ENCODE data around the gene TRAM2.

The TRAM2 gene

DNA sequence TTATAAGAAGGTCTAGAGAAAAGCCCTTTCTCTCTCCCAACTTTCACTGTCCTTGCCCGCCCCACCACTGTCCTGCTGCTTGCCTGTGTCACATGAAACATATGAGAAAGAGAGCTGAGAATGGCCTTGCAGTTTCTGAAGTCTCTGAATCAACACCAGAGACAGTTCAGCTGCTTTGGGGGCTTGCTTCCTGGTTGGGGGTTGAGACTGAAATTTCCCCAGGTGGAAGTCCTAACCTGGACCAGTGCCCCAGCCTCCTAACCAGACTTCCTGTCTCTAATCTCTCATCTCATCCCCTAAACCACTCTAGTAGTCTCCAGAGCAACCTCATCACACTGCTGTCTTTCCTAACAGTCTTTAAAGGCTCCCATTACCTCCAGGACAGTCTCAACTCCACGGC is 10.7 kb downstream of the TRAM2 start:
- DNase-seq, result no peak

DNA sequence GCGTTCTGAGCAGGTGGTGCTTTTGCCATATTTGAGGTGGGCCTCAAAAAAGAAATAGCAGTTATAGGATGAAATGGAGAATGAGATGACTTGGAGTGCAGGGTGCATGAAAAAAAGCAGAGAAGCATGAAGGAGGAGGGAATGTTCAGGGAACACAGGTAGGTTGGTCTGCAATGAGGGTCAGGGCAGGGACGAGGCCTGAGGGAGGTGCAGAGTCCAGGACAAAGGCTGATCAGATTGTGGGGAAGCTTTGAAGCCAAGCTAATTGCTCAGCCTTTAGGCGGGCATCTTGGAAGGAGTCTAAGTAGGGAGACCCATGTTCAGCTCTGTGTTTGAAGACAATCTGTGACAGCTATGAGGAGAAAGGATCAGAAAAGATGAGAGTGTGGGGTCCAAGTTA is 12.0 kb downstream of the TRAM2 start:
- no peak for DNase-seq

DNA sequence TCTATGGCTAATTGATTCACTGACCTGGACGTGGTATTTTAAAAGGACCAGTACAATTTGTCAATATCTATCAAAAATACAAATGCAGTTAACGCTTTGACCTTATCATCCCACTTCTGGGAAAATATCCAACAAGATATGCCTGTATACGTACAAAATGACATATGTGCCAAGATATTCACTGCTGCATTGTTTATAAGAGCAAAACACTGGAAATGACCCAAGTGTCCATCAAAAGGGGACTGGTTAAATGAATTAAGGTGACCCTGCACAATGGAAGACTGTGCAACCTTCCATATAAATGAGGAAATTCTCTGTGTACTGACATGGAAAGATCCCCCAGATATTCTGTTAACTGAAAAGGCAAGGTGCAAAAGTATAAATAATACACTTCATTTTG is 13.9 kb downstream of the TRAM2 start:
- no peak for DNase-seq

DNA sequence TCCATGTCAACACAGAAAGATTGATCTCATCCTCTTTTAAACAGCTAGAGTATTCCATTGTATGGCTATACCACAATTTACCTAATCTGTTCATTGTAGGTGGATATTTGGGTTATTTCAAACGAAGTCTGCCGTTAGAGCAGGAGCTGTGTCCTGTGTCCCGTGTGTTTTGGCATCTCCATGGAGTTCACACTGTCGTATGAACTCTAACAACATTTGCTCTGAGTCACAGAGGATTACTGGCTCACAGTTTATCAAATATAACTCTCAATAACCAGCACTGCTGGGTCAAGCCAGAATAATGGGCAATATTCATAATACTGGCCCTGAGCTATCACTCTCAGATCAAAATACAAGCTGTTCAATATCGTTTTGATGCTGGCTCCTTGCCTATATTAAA is 16.4 kb downstream of the TRAM2 start:
- no peak for DNase-seq

DNA sequence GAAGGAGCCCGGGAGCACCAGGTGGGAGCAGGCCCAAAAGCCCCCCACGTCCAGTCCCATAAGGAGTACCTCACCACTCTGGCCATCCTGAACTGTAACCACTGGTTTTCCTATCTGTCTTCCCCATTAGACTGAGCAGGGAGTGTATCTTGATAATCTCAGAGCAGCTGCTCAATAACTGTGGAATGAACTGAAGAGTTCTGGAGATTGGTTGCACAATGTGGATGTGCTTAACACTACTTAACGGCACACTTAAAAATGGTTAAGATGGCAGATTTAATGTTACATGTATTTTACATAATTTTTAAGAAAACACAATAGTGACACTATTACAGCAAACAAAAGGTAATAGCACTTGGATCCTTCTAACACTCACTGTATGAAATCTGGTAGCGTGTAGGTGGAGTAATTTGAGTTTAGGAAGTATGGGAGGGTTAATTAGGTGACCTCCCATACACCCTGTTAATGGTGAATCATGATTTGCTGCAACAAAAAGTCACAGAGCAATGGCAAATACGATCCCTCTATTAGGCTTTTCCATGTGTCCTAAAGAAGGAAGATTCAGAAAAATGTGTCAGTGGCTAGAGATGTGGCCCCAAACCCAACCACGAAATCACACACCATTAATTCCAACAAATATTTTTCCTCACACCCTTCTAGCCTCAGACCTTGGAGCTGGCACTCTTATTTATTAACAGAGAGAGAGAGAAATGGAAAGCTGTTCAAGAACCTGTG is 18.4 kb downstream of the TRAM2 start:
- no peak for DNase-seq

DNA sequence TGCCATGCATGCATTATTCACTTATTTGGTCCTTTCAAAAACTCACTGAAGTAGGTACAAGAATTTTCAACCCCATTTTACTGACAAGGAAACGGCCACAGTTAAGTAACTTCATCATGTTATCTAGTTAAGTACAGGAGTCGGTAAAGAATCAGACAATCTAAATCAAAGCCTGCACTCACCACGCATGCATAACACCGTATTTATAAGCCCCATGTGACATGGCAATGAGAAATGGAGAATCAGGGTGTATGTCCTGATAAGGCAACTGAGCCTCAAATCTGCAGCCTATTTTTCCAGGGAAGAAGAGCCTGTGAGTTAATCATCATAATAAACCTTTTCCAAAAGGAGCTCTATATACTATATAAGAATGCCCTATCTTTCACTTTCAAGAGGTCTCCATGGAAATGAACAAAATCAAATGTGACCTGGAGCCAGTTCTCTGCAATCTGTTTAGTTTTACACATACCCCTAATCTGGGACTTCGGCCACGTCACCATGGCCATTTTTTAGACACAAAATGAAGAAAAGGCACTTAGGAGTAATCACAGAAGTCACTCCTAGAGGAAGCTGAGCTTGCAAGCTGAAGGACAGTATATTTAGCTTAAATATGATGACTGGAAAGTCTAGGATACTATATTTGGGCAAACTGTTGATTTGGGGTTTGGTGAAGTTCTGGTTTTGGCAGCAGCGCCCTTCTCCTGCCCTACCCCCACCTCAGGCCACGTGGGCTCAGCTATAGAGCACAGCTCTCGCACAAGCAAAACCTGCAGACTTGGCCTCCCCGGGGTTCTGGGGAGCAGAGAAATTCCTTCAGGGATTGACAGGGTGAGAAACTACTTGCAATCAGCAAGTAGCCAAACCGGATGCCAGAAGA is 19.2 kb downstream of the TRAM2 start:
- DNase-seq, result no peak

DNA sequence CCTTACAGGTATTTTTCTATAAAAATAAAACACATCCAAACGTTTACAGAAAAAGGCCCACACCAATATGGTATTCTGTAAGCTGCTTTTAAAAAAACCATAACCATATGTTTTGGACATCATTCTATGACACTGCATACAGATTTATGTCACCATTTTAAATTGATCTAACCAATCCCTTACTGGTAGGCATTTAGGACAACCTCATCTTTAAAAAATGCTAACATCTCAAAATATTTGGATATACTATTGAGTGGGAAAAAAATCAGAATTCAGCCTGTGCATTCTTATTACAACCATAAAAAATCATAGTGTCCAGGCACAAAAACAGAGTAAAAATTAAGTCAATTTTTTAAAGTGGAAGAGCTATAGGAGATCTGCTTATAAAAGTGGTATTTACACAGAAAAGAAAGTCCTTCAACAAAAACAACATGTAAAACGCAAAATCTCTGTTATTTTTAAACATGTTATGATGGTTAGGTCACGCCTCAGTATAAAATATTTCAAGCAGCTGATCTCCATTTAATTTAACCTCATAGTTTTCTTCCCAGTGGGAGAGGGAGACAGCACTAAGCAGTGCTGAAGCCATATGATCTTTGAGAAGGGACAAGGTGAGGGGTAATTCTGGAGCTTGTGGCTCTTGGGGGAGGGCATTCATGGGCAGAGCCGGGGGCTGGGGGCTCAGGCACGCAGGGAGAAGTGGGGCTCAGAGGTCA is 21.2 kb downstream of the TRAM2 start:
- no peak for DNase-seq

DNA sequence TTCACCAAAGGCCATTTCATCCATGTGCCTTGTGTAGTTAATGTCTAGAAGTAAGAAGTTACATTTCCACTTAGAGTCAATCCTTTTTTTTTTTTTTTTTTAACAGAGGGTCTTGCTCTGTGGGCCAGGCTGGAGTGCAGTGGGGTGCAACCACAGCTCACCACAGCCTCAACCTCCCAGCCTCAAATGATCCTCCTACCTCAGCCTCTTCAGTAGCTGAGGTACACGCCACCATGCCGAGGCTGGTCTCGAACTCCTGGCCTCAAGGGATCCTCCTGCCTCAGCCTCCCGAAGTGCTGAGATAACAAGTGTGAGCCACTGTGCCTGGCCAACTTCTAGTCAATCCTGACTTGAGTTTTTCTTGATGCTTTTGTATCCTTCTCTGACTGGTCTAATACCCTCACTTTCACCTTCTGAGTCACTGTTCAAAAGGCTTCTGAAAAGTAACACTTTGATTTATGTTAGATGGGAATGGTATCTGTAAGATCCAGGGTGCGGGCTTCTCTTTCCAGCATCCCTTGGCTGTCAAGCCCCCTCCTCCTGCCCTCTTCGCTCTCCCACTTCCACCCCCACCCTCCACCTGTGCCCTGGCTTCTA is 22.1 kb downstream of the TRAM2 start:
- no peak for DNase-seq

DNA sequence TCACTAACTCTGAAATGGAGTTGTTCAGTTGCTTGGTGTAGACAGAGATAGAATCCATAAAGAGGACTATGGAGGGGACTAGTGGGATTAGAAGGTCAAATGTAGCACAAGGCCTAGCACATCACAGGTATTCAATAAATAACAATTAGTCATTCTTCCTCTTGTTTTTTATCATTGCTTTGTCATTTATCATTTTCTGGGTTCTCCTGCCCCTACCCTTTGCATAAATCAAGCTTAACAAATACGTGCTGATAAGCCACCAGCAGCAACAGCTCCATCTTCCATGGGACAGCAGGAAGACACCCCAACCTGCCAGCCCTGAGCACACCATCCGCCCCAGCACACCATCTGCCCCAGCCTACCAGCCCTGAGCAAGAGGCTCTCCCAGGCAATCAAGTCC is 23.1 kb downstream of the TRAM2 start:
- no peak for DNase-seq

DNA sequence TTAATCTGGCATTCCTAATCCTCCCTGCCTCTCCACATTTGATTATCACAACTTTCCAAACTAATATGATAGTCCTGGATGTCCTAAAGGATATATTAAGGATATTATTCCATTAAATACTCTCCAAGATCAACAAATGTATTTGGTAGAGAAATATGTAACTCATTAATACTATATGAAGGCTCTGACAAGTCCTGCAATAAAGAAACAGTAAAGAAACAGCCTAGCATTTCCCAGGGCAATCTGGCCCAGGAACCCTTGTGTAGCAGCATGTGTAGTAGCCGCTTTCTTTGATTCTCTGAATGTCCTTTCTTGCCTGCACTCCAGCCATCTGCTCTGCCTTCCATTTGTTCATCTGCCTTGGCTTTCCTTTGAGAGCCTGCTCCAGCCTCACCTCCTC is 23.7 kb downstream of the TRAM2 start:
- DNase-seq, result no peak

DNA sequence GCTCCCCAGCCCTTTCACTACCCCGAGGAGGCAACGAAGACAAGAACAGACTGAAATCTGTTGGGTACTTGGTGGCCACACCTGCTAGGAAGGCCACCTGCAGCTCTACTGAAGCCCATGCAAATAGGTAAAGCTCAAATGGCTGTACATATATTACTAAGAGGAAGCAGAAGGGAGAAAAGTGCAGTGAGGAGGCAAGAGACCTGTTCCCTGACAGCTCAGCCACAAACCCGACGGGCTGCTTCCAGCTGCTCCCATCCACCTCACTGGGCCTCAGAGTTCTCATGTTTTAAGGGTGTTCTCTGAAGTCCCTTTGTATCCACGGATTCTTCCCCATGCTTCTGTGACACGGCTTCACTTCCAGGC is 24.6 kb downstream of the TRAM2 start:
- no peak for DNase-seq

DNA sequence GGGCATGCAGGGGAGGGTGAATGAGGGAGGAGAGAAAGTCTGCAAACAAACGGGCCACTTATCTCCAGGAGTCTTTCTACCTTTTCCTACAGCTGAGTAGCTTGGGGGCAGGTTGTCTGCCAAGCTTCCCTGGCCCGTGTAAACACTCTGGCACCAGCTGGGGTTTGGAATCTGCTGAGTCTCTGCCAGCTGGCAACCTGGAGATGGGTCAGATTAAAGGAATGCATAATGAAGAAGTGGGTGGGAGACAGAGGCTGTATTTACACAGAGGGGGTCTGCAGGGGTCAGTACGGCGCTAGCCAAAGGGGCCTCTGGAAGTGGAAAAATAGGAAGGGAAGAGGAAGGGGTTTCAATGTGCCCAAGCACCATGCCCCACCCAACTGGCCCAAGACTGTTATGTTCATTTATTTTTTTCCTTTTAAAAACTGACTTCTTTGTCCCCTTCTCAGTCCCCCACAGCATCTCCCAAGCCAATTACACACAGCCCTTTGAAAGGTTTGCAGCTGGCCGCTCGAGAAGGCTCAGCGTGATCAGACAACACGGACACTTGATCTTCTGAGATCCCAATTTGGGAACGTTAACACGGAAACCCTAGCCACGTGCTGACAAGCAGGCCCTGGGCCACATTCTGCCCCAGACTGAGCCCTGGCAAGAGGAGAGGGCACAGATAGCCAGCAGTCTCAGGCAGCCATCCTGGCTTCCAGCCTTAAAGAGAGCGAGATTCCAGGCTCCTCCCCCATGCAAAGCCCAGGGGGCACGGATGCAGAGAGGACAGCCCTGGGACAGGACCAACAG is 25.2 kb downstream of the TRAM2 start:
- DNase-seq, result no peak

DNA sequence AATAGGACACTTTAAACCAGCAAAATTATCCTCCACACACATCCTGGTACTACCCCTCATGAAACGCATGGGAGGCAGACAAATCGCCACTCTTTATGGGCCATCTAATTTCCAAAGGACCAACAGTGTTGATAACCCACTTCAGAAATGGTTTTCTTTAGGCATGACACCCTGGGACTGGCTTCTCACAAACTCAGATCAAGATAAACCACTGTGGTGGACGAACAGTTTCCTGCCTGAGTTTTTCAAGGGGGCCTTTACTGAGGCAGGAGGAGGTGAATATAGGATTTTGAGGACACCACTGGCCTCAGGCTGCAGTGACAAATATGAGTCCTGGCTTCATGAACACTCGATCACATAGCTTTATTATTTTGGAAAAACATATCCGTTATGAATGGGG is 26.0 kb downstream of the TRAM2 start:
- no peak for DNase-seq

DNA sequence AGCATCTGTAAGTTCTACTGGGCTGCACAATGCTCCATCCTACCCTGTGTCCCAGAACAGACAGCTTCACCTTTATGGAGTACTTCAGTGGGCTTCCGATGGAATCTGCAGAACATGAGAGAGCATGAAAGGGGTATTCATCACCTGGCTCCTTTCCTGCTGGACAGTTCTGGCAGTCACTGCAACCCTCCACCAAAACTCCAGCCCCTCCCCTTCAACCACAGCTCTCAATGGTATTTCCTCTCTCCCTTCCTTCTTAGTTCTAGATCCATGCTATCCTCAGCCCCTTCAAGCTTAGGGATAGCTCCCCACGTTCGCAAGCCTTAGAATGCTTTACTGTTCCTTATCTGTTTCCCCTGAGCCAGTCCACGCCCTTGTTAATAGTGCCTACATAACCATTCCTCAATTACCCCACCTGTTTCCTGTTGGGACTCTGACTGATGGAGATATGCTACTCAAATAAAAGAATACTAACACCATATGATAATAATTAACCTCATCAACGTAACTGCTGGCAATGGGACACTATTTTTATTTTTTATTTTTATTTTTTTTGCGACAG is 26.8 kb downstream of the TRAM2 start:
- DNase-seq, result no peak

DNA sequence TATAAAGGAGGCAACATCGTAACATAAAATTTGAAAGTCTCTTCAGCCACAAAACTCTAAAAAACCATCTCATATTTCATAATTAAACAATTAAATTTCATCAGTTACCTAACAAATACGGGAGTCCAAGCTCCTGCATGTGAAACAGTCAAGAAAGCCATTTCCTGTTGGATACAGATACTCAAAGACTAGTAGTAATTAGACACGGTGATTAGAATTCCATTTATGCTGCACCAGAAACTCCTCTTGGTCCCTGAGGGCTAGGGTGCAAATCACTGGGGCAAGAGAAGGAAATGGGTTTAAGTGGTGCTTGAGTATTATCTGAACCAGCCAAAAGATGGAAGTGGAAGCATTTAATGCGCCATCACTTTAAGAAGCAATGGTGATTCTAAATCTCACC is 27.4 kb downstream of the TRAM2 start:
- no peak for DNase-seq

DNA sequence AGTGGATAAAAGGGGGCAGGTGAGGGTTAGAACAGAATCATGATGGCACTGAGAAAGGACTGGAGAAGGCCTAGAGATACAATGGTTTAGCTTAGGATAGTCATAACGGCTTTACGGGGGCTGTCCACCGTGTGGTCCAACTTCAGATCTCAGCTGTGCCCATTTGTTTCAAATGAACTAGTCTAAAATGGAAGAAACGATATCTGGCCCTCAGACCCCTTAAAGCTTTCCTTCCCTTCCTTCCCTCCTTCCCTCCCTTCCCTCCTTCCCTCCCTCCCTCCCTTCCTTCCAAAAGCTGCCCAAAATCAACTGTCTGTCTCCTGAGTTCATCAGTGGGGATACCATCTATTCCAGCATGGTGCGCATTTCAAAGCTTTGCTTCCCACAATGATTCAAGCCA is 27.9 kb downstream of the TRAM2 start:
- DNase-seq, result no peak

DNA sequence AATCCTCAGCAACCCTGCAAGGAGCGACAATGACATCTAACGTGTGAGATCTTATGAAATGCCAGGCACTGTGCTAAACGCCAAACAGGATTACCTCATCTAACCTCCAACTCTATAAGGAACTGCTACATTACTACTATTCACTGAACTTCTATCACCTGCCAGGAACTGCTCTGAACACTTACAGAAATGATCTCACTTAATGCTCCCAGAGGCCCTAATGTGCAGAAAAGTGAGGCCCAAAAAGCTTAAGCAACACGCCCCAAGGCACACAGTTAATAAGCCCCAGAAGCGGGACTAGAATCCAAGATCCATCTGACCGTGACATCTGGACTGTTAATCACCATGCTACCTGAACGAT is 28.5 kb downstream of the TRAM2 start:
- no peak for DNase-seq

DNA sequence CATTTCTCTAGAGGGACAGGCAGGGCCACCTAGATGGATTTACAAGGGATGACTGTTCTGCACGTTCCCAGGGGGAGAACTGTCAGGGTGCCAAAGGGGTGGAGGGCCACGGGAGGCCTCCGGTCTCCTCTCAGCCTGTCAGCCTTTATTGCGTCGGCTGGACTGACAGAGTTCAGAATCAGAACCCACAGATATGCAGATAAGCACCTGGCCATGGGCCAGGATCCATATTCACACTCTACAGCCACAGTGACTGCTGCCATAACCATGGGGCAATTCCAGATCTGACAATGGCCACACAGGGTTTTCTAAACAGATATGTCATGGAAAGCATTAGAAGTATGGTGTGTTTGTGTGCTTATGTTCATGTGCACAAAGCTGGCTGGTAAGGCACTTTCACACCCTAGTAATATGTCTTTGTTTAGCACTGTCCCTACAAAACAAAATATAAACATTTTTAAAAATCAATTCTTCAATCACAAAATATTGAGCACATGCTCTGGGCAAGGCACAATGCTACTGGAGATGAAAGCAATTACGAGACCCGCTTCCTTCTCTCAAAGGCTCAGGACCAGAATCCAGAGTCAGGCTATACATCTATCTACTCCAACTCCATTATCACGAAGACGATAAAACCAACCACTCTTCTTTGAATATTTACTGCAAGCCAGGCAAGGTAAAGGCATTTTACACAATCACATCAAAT is 29.1 kb downstream of the TRAM2 start:
- no peak for DNase-seq

DNA sequence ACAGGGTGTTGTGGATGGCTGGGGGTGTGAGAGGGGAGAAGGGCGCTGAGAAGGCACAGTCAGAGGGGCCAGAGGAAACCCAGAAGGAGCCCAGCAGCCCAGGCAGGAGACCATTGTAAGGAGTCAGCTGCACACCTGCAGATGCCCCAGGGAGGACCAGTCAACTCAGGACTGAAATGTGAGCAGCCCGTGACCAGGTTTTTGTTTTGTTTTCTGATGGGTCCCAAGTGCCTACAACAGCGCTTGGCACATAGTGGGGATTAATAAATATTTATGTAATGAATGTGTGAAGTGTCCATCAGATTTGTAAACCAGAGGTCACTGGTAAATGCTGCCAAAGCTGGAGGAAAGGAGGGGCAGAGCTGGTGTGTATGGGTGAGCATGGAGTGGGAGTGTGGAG is 30.2 kb downstream of the TRAM2 start:
- no peak for DNase-seq

DNA sequence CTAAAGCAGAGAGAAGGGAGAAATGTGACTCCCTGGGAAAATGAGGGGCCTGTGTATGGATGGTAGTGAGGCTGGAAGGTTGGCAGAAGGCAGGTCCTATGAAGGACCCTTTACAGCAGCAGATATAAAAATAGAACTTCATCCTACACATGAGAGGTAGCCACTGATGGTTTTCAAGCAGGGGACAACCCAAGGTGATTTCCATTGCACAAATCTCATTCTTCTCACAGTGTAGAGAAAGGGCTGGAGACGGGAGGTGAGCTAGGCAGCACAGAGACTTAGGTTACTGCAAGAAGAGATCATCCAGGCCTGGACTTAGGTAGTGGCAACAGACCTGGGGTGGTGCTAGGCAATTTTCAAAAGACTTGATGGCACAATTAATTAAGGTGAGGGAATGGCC is 30.7 kb downstream of the TRAM2 start:
- no peak for DNase-seq

DNA sequence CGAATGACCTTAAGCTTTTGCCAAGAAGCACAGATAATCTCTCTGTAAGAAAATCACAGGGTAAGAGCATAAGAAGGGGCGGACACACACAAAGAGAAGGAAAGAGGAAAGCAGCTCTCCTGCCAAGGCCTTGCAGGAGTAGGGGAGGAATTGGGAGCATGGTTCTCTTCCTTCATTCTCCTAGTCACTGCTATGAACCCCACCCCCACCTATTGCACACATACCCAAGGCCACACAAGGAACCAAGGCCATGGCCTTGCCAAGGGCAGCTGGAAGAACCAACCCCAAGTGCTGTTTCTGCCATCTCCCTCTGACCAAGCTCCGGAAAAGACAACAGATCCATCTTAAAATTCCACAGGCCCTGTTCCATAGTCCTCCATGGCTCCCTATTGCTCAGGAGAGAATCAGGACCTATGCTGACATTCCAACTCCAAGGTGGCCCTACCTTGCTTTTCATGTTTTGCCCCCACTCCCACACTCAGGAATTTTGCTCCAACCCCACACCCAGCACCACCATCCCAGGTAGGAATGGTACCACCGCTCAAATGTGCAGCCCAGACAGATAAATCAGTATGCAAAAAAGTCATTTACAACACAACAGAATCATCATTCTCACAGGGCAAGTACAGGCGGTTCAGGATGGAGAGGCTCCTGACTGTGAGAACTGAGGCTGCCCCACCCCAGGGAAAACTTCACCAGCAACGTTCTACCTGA is 31.3 kb downstream of the TRAM2 start:
- DNase-seq, result no peak

Measured in stimulated activated CD4-positive, alpha-beta T cell treated with anti-CD3 and anti-CD28 coated beads, Interleukin-12 subunit alpha, Interleukin-12 subunit beta, amount 100 ng/mL, for 4 hours (primary cell).